Activated CD8-positive, alpha-beta memory T cell treated with anti-CD3 and anti-CD28 coated beads for 24 hours (primary cell): ENCODE measurements around the gene HLA-F.

Source experiments
- DNase-seq: peaks from one replicate; pipeline ENCODE4 v3.0.0-alpha.2; 2020

Gene HLA-F

DNA sequence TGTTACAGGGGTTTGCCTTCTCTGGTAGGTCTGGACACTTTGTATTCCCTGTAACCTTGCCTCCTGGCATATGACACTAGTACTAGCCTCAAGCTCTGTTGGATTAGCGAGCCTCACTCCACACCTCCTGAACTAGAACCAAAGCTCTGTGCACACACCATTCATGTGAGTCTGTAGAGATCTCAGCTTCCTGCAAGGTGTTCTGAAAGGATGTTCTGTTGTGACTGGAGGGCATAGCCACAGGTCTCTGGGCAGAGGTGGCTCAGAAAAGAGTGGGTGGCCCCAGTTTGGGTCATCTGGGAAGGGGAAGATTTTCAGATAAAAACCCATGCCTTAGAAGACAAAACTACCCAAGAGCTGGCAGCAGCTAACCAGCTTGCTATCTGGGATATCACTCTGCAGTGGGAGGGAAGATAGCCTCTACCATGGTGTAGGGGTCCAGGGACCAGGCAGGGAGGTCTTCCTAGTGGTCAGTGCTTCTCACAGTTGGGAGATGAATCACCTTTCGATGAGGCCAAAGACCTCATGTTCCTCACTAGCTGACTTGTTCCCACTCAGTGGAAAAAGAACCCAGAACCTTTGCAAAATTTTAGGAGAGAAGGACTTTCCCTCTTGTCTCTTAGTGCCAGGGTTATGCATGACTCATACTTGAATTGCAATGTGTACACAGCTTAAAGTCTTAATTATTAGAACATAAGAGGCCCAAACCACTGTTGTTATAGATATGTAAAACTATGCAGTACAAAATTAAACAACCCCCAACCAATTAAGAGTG, 41.4 kb downstream of the HLA-F start:
- DNase-seq = no peak

DNA sequence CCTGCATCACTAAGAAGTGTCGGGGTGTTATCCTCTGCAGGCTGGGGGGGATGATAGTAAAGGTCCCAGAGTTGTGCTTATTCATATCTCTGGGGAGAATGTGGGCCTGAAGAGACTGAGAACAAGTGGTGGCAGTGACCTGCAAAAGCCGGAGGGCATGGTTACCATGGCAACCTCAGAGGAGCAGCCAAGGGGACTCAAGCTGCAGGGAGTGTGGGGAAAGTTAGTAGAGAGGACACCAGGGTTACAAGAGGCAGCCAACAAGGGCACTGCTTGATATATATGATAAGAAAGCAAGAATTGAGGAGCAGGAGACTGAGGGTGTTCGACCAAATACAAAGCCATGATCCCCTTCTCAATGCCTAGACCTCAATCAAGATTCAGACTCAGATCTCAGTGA, 46.1 kb downstream of the HLA-F start:
- DNase-seq = no peak

DNA sequence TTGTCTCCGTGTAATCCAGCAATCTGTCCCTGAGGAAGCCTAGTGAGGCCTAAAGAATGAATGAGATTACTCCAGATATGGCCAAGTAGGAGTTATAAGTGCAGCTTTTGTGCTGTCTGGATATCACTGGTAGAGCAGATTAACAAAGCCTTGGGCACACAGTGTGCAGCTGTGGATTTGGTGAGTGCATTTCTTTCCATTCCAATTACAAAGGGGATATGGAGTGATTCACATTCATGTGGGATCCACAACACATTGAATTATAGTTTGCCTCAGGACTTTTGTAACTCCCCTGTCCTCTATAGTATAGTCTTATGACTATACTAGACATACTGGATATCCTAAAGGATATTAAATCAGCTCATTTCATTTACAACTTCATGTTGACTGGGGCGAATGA, 47.1 kb downstream of the HLA-F start:
- DNase-seq = no peak

- DNase-seq = no peak
Observed at GRCh38 chr6:29776684-29777083, 53.5 kb downstream of the HLA-F start.
